H1 (cell line): ENCODE results near the gene SAMMSON.

Experiments
- ATF3 ChIP-seq: IDR thresholded peaks from 2 replicates; pipeline ENCODE4 v1.6.1; 2011; ENCODE audit warnings: low read depth, mild to moderate bottlenecking, low read length; ENCODE audit not compliant: insufficient read depth
- EZH2 ChIP-seq: fragments of 200-600 bp; sonication (generic); IDR thresholded peaks from 2 replicates; pipeline ENCODE4 v1.7.1; 2012; ENCODE audit warnings: low read depth, mild to moderate bottlenecking, moderate library complexity, low read length, inconsistent platforms; ENCODE audit not compliant: severe bottlenecking
- GABPA ChIP-seq: IDR thresholded peaks from 2 replicates; pipeline ENCODE4 v1.6.1; 2011; ENCODE audit warnings: mild to moderate bottlenecking, low read length, moderate library complexity, borderline replicate concordance; ENCODE audit not compliant: insufficient read depth
- MAFK ChIP-seq: IDR thresholded peaks from 2 replicates; pipeline ENCODE4 v1.6.1; 2012; ENCODE audit warnings: low read depth, mild to moderate bottlenecking, improper control_type of control experiment, low read length
- POLR2AphosphoS5 ChIP-seq: IDR thresholded peaks from 2 replicates; pipeline ENCODE4 v1.6.1; 2011; ENCODE audit warnings: low read depth, low read length
- SIN3A ChIP-seq, 2 experiments: IDR thresholded peaks in 1 of 2; conservative IDR thresholded peaks in 1 of 2; 2 replicates each; pipeline ENCODE4 v1.6.1; 2011 to 2012; ENCODE audit warnings: low read length in 2 of 2, improper control_type of control experiment in 1 of 2, low read depth in 1 of 2, mild to moderate bottlenecking in 1 of 2
- TAF1 ChIP-seq: IDR thresholded peaks from 2 replicates; pipeline ENCODE4 v1.6.1; 2011; ENCODE audit warnings: mild to moderate bottlenecking, low read depth, low read length
- TF ChIP-seq, protein P1 (sequence below), 3 experiments: IDR thresholded peaks; 1 replicate in 2 of 3; 2 replicates in 1 of 3; pipeline versions ENCODE4 v1.5.1 to v1.6.1; 2011; ENCODE audit warnings: low read length in 3 of 3, mild to moderate bottlenecking in 3 of 3, inconsistent platforms in 2 of 3, low read depth in 1 of 3, moderate library complexity in 1 of 3; ENCODE audit not compliant: insufficient read depth in 1 of 3; ENCODE audit errors: control extremely low read depth in 1 of 3

GRCh38 chr3:69972672-69973071 lies 26.9 kb upstream of the SAMMSON start:
- TF ChIP-seq, protein P1, sequence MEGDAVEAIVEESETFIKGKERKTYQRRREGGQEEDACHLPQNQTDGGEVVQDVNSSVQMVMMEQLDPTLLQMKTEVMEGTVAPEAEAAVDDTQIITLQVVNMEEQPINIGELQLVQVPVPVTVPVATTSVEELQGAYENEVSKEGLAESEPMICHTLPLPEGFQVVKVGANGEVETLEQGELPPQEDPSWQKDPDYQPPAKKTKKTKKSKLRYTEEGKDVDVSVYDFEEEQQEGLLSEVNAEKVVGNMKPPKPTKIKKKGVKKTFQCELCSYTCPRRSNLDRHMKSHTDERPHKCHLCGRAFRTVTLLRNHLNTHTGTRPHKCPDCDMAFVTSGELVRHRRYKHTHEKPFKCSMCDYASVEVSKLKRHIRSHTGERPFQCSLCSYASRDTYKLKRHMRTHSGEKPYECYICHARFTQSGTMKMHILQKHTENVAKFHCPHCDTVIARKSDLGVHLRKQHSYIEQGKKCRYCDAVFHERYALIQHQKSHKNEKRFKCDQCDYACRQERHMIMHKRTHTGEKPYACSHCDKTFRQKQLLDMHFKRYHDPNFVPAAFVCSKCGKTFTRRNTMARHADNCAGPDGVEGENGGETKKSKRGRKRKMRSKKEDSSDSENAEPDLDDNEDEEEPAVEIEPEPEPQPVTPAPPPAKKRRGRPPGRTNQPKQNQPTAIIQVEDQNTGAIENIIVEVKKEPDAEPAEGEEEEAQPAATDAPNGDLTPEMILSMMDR (IDR thresholded peaks at IDR 0.05; ENCODE audit: control extremely low read depth in 1 of 3, insufficient read depth in 1 of 3, low read depth in 1 of 3, low read length in 3 of 3), result no peak
- TF ChIP-seq POLR2AphosphoS5 (no peak), EZH2 (no peak), MAFK (no peak), ATF3 (no peak), TAF1 (no peak), SIN3A (conservative IDR thresholded peaks at IDR 0.05 in 1 of 2, IDR thresholded peaks at IDR 0.05 in 1 of 2; ENCODE audit: low read depth in 1 of 2, low read length in 2 of 2) (no peak), GABPA (no peak)
